ENCODE data around the gene ELF4. TPM values are rescaled to one million over a fixed set of nuclear protein-coding genes. Genes with fewer than 3 reads are reported as not detected.

The ELF4 gene
- total and polyA plus RNA-seq, 3 experiments from 2014 or later = 19.5 to 24.7 (median 23.8) TPM

- ChIA-PET POLR2A (no interaction called here), CTCF (interaction anchor here (0.7 kb wide), 1 partner anchor 33 kb away, joined by 3 read pairs; no protein-coding TSS in a partner anchor)
- H3K27ac ChIP-seq (ENCODE audit: low read depth, low read length) = no peak overlapping the region
- H3K4me1 ChIP-seq (ENCODE audit: insufficient read depth, low read length) = no peaks in the 10 kb centered on the region
- no peaks in the 10 kb centered on the region for H3K36me3 ChIP-seq (ENCODE audit: insufficient read depth, low read length)
- peaks cover 0 to 2% (median 0%) of the 10 kb centered on the region in 3 donors for H3K36me3 Mint-ChIP-seq
- H3K27me3 ChIP-seq (ENCODE audit: insufficient read depth, low read length, poor library complexity, severe bottlenecking) = no peaks in the 10 kb centered on the region
- peak overlapping the region in 1 of 7 donors; percentile 20 for H3K4me3 Mint-ChIP-seq
- H3K4me3 ChIP-seq (ENCODE audit: low read length) = no peak overlapping the region
- no peak for DNase-seq
- peak overlapping the region in 2 of 8 donors; percentile 11 to 52 for H3K27ac Mint-ChIP-seq
- H3K9me3 ChIP-seq (ENCODE audit: low read length) = no peaks in the 10 kb centered on the region
- H3K4me1 Mint-ChIP-seq = peaks cover 7 to 32% (median 18%) of the 10 kb centered on the region in 3 donors
- no peaks in the 10 kb centered on the region for H3K9me3 Mint-ChIP-seq
- peaks cover 0 to 2% of the 10 kb centered on the region in 2 donors for H3K27me3 Mint-ChIP-seq
Observed at GRCh38 chrX:130114141-130114588, 3.9 kb upstream of the ELF4 start.

- H3K4me1 Mint-ChIP-seq = peaks cover 23 to 40% (median 26%) of the 10 kb centered on the region in 3 donors
- peak overlapping the region in 5 of 8 donors; percentile 29 to 76 (median 66) for H3K27ac Mint-ChIP-seq
- H3K36me3 Mint-ChIP-seq = peaks cover 0 to 5% (median 0%) of the 10 kb centered on the region in 3 donors
- no peaks in the 10 kb centered on the region for H3K9me3 Mint-ChIP-seq
- Histone ChIP-seq H3K27me3 (ENCODE audit: insufficient read depth, low read length, poor library complexity, severe bottlenecking) (no peaks in the 10 kb centered on the region), H3K9me3 (ENCODE audit: low read length) (no peaks in the 10 kb centered on the region), H3K36me3 (ENCODE audit: insufficient read depth, low read length) (no peaks in the 10 kb centered on the region), H3K4me3 (ENCODE audit: low read length) (no peak overlapping the region), H3K4me1 (ENCODE audit: insufficient read depth, low read length) (peaks cover 13% of the 10 kb centered on the region), H3K27ac (ENCODE audit: low read depth, low read length) (peak overlapping the region; percentile 16)
- ChIA-PET POLR2A (interaction anchor here (1.0 kb wide), 1 partner anchor 26 kb away, joined by 3 read pairs; no protein-coding TSS in a partner anchor), CTCF (interaction anchor here (0.8 to 2.1 kb wide), 5 partner anchors 8 to 30 kb away, joined by 3 to 6 read pairs (median 4); no protein-coding TSS in a partner anchor)
- no peak for DNase-seq
- peaks cover 0 to 2% of the 10 kb centered on the region in 2 donors for H3K27me3 Mint-ChIP-seq
- H3K4me3 Mint-ChIP-seq = peak overlapping the region; percentile 20 to 80 (median 70)
Observed at GRCh38 chrX:130111220-130112154, 1.2 kb upstream of the ELF4 start.

GRCh38 chrX:130109429-130110378 is 593 bp downstream of the ELF4 start:
- Mint-ChIP-seq H3K4me1 (peaks cover 34 to 53% (median 42%) of the 10 kb centered on the region in 3 donors), H3K27me3 (peaks cover 0 to 2% of the 10 kb centered on the region in 2 donors), H3K4me3 (peak overlapping the region; percentile 87 to 95 (median 89)), H3K27ac (peak overlapping the region; percentile 76 to 97 (median 90)), H3K36me3 (peaks cover 0 to 8% (median 0%) of the 10 kb centered on the region in 3 donors), H3K9me3 (no peaks in the 10 kb centered on the region)
- peaks cover 20% of the 10 kb centered on the region for H3K4me1 ChIP-seq (ENCODE audit: insufficient read depth, low read length)
- H3K36me3 ChIP-seq (ENCODE audit: insufficient read depth, low read length) = no peaks in the 10 kb centered on the region
- POLR2A ChIA-PET = interaction anchor here (1.2 to 1.5 kb wide), 4 partner anchors 11 to 28 kb away, joined by 3 to 6 read pairs (median 4); no protein-coding TSS in a partner anchor
- peak overlapping the region; percentile 50 for H3K4me3 ChIP-seq (ENCODE audit: low read length)
- H3K27ac ChIP-seq (ENCODE audit: low read depth, low read length) = peak overlapping the region; percentile 70
- CTCF ChIA-PET = interaction anchor here (1.0 to 7.4 kb wide), 6 partner anchors 11 to 49 kb away, joined by 3 to 36 read pairs (median 4); no protein-coding TSS in a partner anchor
- no peaks in the 10 kb centered on the region for H3K9me3 ChIP-seq (ENCODE audit: low read length)
- no peaks in the 10 kb centered on the region for H3K27me3 ChIP-seq (ENCODE audit: insufficient read depth, low read length, poor library complexity, severe bottlenecking)
- DNase-seq = peak in 1 of 5 donors; percentile 13

- Mint-ChIP-seq H3K4me3 (peak overlapping the region; percentile 87 to 95 (median 89)), H3K9me3 (no peaks in the 10 kb centered on the region), H3K27me3 (peaks cover 0 to 2% of the 10 kb centered on the region in 2 donors), H3K27ac (peak overlapping the region; percentile 76 to 97 (median 91)), H3K4me1 (peaks cover 39 to 55% (median 51%) of the 10 kb centered on the region in 3 donors), H3K36me3 (peaks cover 0 to 11% (median 0%) of the 10 kb centered on the region in 3 donors)
- POLR2A ChIA-PET = interaction anchor here (0.8 to 1.5 kb wide), 4 partner anchors 11 to 27 kb away, joined by 3 to 6 read pairs (median 4); no protein-coding TSS in a partner anchor
- Histone ChIP-seq H3K27me3 (ENCODE audit: insufficient read depth, low read length, poor library complexity, severe bottlenecking) (no peaks in the 10 kb centered on the region), H3K36me3 (ENCODE audit: insufficient read depth, low read length) (no peaks in the 10 kb centered on the region), H3K4me3 (ENCODE audit: low read length) (peak overlapping the region; percentile 50), H3K27ac (ENCODE audit: low read depth, low read length) (peak overlapping the region; percentile 70), H3K4me1 (ENCODE audit: insufficient read depth, low read length) (peaks cover 21% of the 10 kb centered on the region), H3K9me3 (ENCODE audit: low read length) (no peaks in the 10 kb centered on the region)
- peak in 3 of 5 donors; percentile 28 to 66 (median 33) for DNase-seq
- CTCF ChIA-PET = interaction anchor here (1.0 to 7.4 kb wide), 6 partner anchors 9 to 48 kb away, joined by 3 to 36 read pairs (median 4); no protein-coding TSS in a partner anchor
Observed at GRCh38 chrX:130108647-130109428, 1.5 kb downstream of the ELF4 start.

GRCh38 chrX:130106071-130106470 is 4.2 kb downstream of the ELF4 start:
- ChIA-PET POLR2A (interaction anchor here (1.2 kb wide), 1 partner anchor 8 kb away, joined by 3 read pairs; no protein-coding TSS in a partner anchor), CTCF (interaction anchor here (0.7 to 7.4 kb wide), 4 partner anchors 10 to 25 kb away, joined by 3 to 36 read pairs (median 4); no protein-coding TSS in a partner anchor)
- Histone ChIP-seq H3K4me1 (ENCODE audit: insufficient read depth, low read length) (peaks cover 33% of the 10 kb centered on the region), H3K27ac (ENCODE audit: low read depth, low read length) (no peak overlapping the region), H3K9me3 (ENCODE audit: low read length) (no peaks in the 10 kb centered on the region), H3K36me3 (ENCODE audit: insufficient read depth, low read length) (no peaks in the 10 kb centered on the region), H3K27me3 (ENCODE audit: insufficient read depth, low read length, poor library complexity, severe bottlenecking) (no peaks in the 10 kb centered on the region), H3K4me3 (ENCODE audit: low read length) (no peak overlapping the region)
- Mint-ChIP-seq H3K27ac (peak overlapping the region in 7 of 8 donors; percentile 6 to 76 (median 56)), H3K4me3 (peak overlapping the region in 4 of 7 donors; percentile 17 to 61 (median 38)), H3K36me3 (peaks cover 0 to 12% (median under 1%) of the 10 kb centered on the region in 3 donors), H3K9me3 (no peaks in the 10 kb centered on the region), H3K4me1 (peaks cover 53 to 72% (median 70%) of the 10 kb centered on the region in 3 donors), H3K27me3 (no peaks in the 10 kb centered on the region)
- no peak for DNase-seq

GRCh38 chrX:130105244-130105643 is 5.1 kb downstream of the ELF4 start:
- Mint-ChIP-seq H3K4me1 (peaks cover 61 to 80% (median 79%) of the 10 kb centered on the region in 3 donors), H3K27me3 (peaks cover 0 to 1% of the 10 kb centered on the region in 2 donors), H3K4me3 (peak overlapping the region in 1 of 7 donors; percentile 39), H3K27ac (peak overlapping the region in 7 of 8 donors; percentile 16 to 83 (median 36)), H3K36me3 (peaks cover 0 to 17% (median 3%) of the 10 kb centered on the region in 3 donors), H3K9me3 (no peaks in the 10 kb centered on the region)
- Histone ChIP-seq H3K9me3 (ENCODE audit: low read length) (no peaks in the 10 kb centered on the region), H3K36me3 (ENCODE audit: insufficient read depth, low read length) (no peaks in the 10 kb centered on the region), H3K27ac (ENCODE audit: low read depth, low read length) (no peak overlapping the region), H3K27me3 (ENCODE audit: insufficient read depth, low read length, poor library complexity, severe bottlenecking) (no peaks in the 10 kb centered on the region), H3K4me1 (ENCODE audit: insufficient read depth, low read length) (peaks cover 40% of the 10 kb centered on the region), H3K4me3 (ENCODE audit: low read length) (no peak overlapping the region)
- POLR2A ChIA-PET = interaction anchor here (0.9 kb wide), 1 partner anchor 21 kb away, joined by 3 read pairs; no protein-coding TSS in a partner anchor
- CTCF ChIA-PET = interaction anchor here (0.8 to 7.4 kb wide), 2 partner anchors 21 to 24 kb away, joined by 3 to 36 read pairs; no protein-coding TSS in a partner anchor
- no peak for DNase-seq
